AG09309 (cell line): Measurements from ENCODE around the gene DYNLT1.
"Not testable (repeated sequence)": the region's sequence is repeated elsewhere in the genome, so short reads cannot be mapped to it uniquely, and the experiment has no call there.

Experiments used
- DNase-seq: peaks from one replicate; pipeline ENCODE4 v3.0.0-alpha.2; 2010; ENCODE audit warnings: low read depth
- H3K4me3 ChIP-seq: 2 replicates; pipeline ENCODE4 v1.5.1; 2011; ENCODE audit warnings: mild to moderate bottlenecking, low read depth, low read length, moderate library complexity; ENCODE audit not compliant: control insufficient read depth
- CTCF ChIP-seq: IDR thresholded peaks from 2 replicates; pipeline ENCODE4 v1.5.1; 2011; ENCODE audit warnings: mild to moderate bottlenecking, low read depth, low read length, inconsistent platforms; ENCODE audit not compliant: insufficient read depth, control insufficient read depth; ENCODE audit errors: missing control alignments

DYNLT1 gene

GRCh38 chr6:158638324-158638854, 6.2 kb downstream of the DYNLT1 start:
- TF ChIP-seq CTCF, result no peak
- no peak for DNase-seq
- no peak overlapping the region for H3K4me3 ChIP-seq

GRCh38 chr6:158636778-158637177, 7.8 kb downstream of the DYNLT1 start:
- TF ChIP-seq CTCF, result no peak
- no peak overlapping the region for H3K4me3 ChIP-seq
- DNase-seq, result no peak

GRCh38 chr6:158635427-158636073, 9.0 kb downstream of the DYNLT1 start:
- no peak for DNase-seq
- no peak overlapping the region for H3K4me3 ChIP-seq
- TF ChIP-seq CTCF, result no peak

- DNase-seq, result no peak
- TF ChIP-seq CTCF, result no peak
- H3K4me3 ChIP-seq, result no peak overlapping the region
These were observed 9.7 kb downstream of the DYNLT1 start for GRCh38 chr6:158634695-158635426.

GRCh38 chr6:158633127-158633526, 11.4 kb downstream of the DYNLT1 start:
- no peak for DNase-seq
- TF ChIP-seq CTCF, result no peak
- H3K4me3 ChIP-seq, result no peak overlapping the region

- H3K4me3 ChIP-seq, DNase-seq: not testable (repeated sequence)
These were observed 11.9 kb downstream of the DYNLT1 start for GRCh38 chr6:158632538-158633119.
